H54 (cell line): ENCODE data around the gene MYOM3.

Experiments
- DNase-seq: peaks from one replicate; pipeline ENCODE4 v3.0.0; 2011; ENCODE audit warnings: low spot score, mixed read lengths; ENCODE audit not compliant: insufficient read length
- FAIRE-seq: peaks from 3 replicates; lab custom pipeline; 2011; peaks lifted over from hg19 to GRCh38; lab: Jason Lieb, UNC
- POLR2A ChIP-seq: IDR thresholded peaks from 2 replicates; pipeline ENCODE4 v1.6.1; 2011; ENCODE audit warnings: low read depth, mild to moderate bottlenecking, low read length

MYOM3 gene

DNA sequence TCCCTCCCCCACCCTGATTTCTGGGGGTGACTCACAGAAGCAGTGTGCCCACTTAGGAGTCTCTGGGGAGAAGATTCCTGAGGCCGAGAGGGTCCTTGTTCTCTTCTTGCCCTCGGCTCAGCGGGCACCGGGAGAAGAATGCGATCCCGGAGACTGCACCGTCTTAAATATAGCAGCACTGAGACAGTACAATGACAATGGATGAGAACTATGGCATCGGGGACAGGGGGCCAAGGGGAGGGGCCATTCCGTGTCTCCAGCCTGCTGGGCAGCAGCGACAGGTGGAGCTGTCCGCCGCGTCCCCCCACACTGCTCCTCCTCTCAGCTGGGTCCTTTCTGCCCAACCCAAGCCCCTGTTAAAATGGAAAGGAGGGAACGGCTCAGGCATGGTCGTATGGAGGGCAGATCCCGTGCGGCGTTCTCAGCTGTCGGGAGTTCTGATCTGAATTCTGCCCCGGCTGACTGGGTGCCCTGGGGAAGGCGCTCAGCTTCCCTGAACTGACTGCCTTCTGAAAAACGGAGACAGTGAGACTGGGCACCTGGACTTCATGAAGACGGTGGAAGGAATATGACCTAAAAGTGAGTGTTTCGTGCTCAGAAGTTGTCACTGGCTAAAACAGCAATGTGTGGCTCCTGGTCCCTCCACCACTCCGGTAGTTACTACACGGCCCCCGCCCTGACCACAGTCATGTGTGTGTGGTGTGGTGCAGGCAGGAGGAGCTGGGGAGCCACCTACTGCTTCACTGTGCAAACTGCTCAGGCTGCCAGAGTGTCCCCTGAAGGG is at the start of gene MYOM3:
Gene MYOM3, minus strand, starts transcription at position 140 of the 784 bp plus-strand sequence. CDS start 3,499 bp downstream, outside the sequence.
- peak; percentile 57 for FAIRE-seq
- DNase-seq: peak; percentile 43
- no peak for TF ChIP-seq POLR2A

DNA sequence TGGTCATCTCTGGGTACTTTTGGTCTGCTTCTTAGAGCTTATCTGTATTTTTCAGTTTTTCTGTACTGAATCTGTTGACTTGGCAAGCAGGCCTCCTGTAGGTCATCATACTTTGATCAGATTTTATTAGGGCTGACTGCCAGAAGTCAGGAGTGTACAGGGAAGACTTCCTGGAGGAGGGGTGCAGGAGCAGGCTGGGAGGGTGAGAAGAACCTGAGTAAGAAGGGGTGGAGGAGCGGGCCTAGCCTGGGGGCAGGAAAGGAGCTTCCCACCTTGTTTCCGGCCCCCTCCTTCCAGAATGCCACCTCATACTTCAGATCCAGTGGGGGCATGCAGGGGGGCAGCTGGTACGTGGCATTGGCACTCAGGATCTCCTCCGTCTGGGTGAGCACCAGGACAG is 49.3 kb upstream of the MYOM3 start:
- no peak for FAIRE-seq
- TF ChIP-seq POLR2A: no peak
- no peak for DNase-seq

DNA sequence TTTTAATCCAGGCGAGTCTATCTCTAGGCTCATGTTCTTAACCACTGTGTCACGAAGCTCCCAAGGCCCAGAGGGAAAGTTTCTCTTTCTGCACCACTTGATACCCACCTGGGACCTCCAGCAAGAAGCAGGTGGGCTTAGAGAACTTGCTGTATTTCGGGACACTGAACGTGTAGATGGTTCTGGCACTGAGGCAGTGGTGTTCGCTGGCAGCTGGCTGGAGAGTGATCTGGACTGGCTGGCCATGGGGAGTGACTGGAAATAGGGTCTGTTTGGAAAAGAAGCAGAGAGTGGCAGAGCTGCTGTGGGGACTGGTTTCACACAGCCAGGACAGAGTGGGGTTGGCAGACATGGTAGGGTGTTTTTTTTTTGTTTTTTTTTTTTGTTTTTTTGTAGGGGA is 47.4 kb upstream of the MYOM3 start:
- FAIRE-seq: no peak
- no peak for DNase-seq
- TF ChIP-seq POLR2A: no peak

DNA sequence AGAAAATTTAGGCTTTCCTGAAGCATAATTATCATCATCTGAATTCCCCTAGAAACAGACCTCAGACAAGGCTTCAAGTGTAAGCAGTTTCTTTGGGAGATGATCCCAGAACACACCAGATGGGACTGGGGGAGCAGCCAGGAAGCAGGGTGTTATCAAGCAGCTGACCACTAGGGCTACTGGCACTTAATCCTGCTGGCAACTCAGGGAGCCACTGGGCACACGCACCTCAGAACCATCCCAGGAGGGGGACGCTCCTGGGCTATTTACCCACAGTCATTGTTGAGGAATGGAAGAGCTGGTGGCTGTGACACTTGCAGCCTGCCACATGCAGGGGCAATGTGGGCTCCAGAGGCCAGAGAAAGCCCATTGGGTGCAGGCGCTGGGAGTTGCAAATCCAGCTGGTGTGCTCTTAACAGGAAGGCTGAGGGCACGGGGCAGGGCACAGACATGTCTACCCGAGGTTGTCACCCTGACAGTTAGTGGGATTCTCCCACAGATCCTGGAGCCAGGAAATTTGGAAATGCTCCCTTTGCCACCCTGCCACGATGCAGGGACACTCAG is 46.1 kb upstream of the MYOM3 start:
- DNase-seq (peak; percentile 38), FAIRE-seq (no peak)
- no peak for TF ChIP-seq POLR2A

DNA sequence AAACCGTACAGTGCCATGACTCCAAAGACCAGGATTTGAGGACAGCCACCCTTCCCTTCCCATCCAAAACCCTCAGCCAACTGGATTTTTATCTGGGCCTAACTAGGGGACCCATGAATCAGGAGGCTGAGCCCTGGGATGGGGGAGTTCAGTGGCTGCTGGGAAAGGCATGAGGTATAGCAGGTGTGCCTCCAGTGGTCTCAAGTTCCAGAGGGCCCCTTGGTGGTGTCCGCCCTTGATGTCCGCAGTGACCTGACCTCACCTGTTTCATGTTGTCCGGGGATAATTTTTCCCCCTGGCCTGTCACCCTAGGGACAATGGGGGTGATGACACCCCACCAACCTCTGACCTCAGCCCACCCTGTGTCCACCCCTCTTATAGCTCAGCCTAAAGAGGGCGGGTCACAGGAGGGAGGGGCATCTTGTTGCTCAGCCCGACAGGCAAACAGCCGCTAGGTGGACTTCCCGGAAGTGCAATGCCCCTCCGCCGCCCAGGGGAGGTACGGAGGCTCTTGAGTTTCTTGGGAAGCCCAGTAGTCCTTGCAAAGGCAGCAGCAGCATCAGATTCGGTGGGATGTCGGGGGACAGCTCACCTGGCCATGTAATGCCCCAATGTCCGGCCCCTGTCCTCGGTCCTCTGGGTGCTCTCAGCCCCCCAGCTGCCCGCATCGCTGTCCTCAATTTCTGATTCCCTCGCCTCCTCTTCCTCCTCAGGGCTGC is 44.8 kb upstream of the MYOM3 start:
- FAIRE-seq: no peak
- no peak for DNase-seq
- TF ChIP-seq POLR2A: no peak

DNA sequence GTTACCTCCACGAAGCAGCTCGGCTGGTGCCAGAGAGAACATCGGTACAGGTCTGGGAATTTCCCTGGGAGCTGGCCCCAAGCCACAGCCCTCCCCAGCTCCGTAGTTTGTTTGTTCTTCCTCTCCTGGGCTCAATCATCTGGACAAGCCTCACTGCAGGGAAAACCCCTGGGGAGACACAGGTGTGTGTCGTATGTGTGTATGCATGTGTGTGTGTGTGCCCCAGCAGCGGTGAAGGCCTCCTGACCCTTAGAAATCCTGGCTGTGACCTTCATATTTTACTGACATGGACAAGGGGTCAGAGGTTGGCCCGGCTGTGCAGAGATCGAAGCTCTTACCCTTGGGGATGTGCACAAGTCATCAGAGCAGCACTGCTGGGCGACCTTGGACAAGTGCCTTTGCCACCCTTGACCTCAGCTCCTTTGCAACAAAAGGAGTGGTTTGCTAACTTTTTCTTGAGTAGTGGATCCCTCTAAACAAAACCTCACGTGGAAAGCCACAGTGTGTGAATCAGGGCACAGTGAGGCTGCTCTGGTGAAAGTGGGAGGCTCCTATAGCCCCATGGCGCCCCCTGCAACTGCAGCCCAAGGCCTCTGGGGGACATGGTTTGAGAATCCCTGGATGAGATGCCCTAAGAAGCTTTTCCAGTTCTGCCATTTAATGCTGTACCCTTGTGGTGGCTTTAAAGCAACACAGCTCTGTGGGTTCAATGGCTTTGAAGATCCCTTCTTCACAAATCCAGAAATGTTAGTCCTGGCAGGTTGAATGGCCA is 43.3 kb upstream of the MYOM3 start:
- FAIRE-seq (no peak), DNase-seq (no peak)
- TF ChIP-seq POLR2A: no peak

DNA sequence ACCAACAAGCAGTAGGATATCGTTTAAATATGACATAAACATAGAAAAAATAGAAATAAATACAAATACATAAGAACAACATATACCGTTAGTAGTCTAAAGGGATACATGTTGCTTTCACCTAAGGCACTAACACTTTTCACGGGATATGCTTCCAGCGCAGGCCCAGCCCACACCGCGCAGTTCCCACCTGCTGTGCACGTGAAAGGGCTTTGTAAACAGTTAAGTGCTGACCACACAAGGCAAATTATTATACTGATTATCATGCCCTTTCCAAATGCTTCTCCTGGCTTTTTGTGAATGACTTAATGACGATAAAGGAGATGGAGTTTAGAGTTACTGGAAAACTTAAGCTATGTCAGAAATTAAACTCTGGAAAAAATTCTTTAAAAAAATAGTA is 42.3 kb upstream of the MYOM3 start:
- TF ChIP-seq POLR2A: no peak
- FAIRE-seq (no peak), DNase-seq (no peak)

DNA sequence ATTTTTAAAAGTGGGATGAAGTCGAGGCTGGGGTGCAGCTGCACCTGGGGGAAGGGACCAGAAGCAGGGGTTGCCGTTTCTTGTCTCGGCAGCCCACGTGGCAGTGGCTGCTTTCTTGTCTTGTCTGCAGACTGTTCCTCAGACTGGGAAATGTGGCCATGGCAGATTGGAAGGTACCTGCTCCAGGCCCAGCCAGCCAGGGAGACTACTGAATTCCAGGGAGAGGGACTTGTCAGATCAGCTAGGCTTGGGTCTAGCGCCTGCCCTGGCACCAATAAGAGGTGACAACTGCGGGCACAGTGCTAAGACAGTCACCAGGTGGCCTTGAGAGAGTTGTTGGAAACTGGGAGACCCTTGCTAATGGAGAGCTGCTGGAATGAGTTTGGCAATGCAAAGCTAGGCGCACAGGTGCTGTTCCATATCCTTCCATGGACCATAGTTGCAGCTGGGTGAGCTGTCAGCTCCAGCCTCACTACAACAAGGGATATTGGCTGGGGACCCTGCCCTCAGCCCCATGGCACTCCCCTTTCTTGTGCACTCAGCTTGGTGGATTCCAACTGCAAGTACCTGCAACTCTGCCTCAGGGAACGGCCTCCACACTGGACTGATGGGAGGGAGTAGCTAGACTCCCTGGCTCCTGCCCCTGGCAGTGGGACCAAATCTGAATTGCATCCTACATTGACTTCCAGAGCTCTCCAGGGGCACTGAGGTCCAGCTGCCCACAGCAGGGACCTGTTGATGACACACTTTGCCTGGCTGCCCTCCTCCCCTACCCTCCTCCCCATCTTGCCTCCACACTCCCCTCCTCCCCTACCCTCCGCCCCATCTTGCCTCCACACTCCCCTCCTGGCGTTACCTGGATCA is 40.9 kb upstream of the MYOM3 start:
- TF ChIP-seq POLR2A: no peak
- no peak for FAIRE-seq
- DNase-seq: no peak

DNA sequence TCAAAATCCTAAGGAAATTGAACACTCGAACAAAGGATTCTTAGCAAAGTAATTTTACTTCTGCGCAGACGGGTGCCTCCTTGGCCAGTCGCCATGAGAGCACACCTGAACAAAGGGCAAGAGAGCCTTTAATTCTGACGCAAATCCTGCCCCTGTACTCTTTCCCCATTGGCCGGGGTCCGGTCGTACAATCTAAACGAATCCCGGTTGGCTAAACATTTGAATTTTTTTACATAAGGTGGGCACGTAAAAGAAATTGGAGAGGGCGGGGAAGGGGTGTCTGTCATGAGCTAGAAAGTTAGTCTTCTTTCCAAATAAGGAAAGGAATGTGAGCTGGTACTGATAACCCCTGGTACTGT is 39.2 kb upstream of the MYOM3 start:
- DNase-seq (no peak), FAIRE-seq (no peak)
- TF ChIP-seq POLR2A: no peak

DNA sequence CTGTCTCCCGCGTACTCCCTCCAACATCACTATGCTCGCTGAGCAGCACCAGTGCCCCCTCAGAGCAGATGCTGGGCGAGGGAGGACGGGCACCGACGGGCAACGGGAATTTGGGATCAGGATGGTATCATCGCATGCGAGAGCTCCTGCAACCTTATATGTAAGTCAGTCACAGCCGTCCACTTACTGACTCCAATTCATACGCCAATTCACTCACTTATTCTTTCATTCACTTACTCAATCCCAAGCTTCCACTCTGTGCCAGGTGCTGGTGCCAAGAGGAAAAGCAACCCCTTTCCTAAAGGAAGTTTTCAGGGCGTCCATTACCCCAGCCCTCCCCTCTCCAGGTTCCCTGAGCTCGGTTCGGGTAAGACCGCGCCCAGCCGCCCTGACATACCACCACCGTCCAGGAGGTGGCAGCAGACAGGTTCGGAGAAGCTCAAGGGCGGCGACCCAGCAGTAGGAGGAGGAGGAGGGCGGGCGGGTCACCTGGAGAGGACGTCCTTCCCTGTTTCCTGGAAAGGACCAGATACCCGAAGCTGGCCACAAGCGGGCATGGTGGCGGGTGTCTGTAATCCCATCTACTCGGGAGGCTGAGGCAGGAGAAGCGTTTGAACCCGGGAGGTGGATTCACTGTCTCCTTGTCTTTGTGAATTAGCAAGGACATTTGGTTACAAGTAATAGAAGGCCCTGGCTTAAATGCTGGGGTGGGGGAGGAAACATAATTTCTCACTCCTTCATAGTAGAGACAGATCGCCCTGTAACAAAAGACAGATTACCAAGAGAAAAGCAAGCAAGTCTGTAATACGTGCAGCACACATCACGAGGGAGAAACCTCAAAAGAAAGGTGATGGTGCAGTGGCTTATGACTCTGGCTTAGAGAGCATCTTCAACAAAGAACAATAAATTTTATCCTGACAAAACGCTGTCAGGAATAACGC is 38.6 kb upstream of the MYOM3 start:
- DNase-seq (peak; percentile 62), FAIRE-seq (no peak)
- no peak for TF ChIP-seq POLR2A

DNA sequence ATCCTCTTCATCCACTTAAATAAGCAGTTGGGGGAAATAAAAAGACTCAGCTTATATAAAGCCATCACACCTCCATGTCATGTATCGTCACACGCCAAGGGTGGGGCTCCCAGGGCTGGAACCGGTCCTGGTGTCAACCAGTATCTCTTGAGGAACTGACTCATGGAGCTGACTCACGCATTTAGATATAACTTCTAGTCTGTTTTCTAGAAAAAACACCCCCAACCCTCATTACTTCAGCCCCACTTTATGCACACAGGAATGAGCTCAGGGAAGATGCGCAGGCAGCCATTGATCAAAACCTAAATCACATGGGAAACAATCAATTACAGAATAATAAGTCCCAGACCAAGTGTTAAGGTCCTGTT is 37.9 kb upstream of the MYOM3 start:
- peak; percentile 40 for DNase-seq
- peak; percentile 75 for FAIRE-seq
- TF ChIP-seq POLR2A: no peak

DNA sequence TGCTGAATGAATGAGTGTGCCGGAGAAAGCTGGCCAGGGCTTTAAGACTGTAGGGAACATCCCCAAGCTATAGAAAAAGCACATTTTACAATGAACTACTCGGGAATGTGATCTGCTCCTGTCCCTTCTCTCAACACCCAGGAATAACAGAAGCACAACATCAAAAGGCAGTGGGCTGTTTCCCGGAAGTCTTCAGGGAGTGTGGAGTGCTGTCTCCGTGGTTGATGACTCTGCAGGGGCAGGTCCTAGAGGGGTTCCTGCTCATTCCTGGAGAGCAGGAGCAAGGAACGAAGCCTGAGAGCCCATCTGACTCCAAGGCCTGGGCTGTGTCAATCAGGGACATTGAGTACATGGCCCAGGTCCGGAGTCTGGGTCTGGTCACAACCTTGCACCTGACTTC is 35.9 kb upstream of the MYOM3 start:
- DNase-seq (no peak), FAIRE-seq (no peak)
- TF ChIP-seq POLR2A: no peak
